HEK293 (cell line): ENCODE measurements around the gene ZNF385C.

ENCODE experiments used
- KLF9 ChIP-seq: fragments of 450-650 bp; formaldehyde crosslinking; IDR thresholded peaks from 2 replicates; pipeline ENCODE4 v1.5.1; 2016; ENCODE audit warnings: missing biosample characterization, missing genetic modification characterization, low read depth
- PRDM10 ChIP-seq: fragments of 450-650 bp; formaldehyde crosslinking; IDR thresholded peaks from 2 replicates; pipeline ENCODE4 v1.5.1; 2016; ENCODE audit warnings: missing biosample characterization, missing genetic modification characterization
- TRIM28 ChIP-seq: IDR thresholded peaks from 2 replicates; pipeline ENCODE4 v1.6.1; 2011; ENCODE audit warnings: low read length, control low read depth, borderline replicate concordance
- YY2 ChIP-seq: fragments of 450-650 bp; formaldehyde crosslinking; IDR thresholded peaks from 2 replicates; pipeline ENCODE4 v1.5.1; 2016; ENCODE audit warnings: missing biosample characterization, missing genetic modification characterization
- ZIC2 ChIP-seq: fragments of 450-650 bp; formaldehyde crosslinking; IDR thresholded peaks from 2 replicates; pipeline ENCODE4 v1.5.1; 2016; ENCODE audit warnings: missing biosample characterization, missing genetic modification characterization
- ZNF112 ChIP-seq: fragments of 450-650 bp; formaldehyde crosslinking; IDR thresholded peaks from 2 replicates; pipeline ENCODE4 v1.5.0; 2017; ENCODE audit warnings: missing biosample characterization, missing genetic modification characterization
- ZNF138 ChIP-seq: fragments of 450-650 bp; formaldehyde crosslinking; IDR thresholded peaks from 2 replicates; pipeline ENCODE4 v1.5.1; 2016; ENCODE audit warnings: missing biosample characterization, missing genetic modification characterization, borderline replicate concordance
- ZNF148 ChIP-seq: fragments of 450-650 bp; formaldehyde crosslinking; IDR thresholded peaks from 2 replicates; pipeline ENCODE4 v1.5.0; 2017; ENCODE audit warnings: missing biosample characterization, missing genetic modification characterization, borderline replicate concordance
- ZNF184 ChIP-seq: fragments of 450-650 bp; IDR thresholded peaks from 2 replicates; pipeline ENCODE4 v1.5.1; 2018; ENCODE audit warnings: missing biosample characterization, mild to moderate bottlenecking, missing genetic modification characterization
- ZNF214 ChIP-seq: fragments of 450-650 bp; formaldehyde crosslinking; IDR thresholded peaks from 2 replicates; pipeline ENCODE4 v1.5.1; 2017; ENCODE audit warnings: missing biosample characterization, mild to moderate bottlenecking, missing genetic modification characterization, borderline replicate concordance
- ZNF239 ChIP-seq: fragments of 450-650 bp; formaldehyde crosslinking; IDR thresholded peaks from 2 replicates; pipeline ENCODE4 v1.5.1; 2016; ENCODE audit warnings: missing biosample characterization, missing genetic modification characterization
- ZNF394 ChIP-seq: fragments of 450-650 bp; formaldehyde crosslinking; IDR thresholded peaks from 2 replicates; pipeline ENCODE4 v1.5.1; 2016; ENCODE audit warnings: missing biosample characterization, missing genetic modification characterization, mild to moderate bottlenecking, moderate library complexity, borderline replicate concordance
- ZNF473 ChIP-seq: fragments of 450-650 bp; formaldehyde crosslinking; IDR thresholded peaks from 2 replicates; pipeline ENCODE4 v1.5.1; 2017; ENCODE audit warnings: missing biosample characterization, missing genetic modification characterization
- ZNF623 ChIP-seq: fragments of 450-650 bp; formaldehyde crosslinking; IDR thresholded peaks from 2 replicates; pipeline ENCODE4 v1.5.1; 2016; ENCODE audit warnings: missing biosample characterization, missing genetic modification characterization
- ZNF658 ChIP-seq: fragments of 450-650 bp; formaldehyde crosslinking; IDR thresholded peaks from 2 replicates; pipeline ENCODE4; 2016; ENCODE audit warnings: missing biosample characterization, missing genetic modification characterization
- ZNF692 ChIP-seq: fragments of 450-650 bp; formaldehyde crosslinking; IDR thresholded peaks from 2 replicates; pipeline ENCODE4 v1.5.1; 2016; ENCODE audit warnings: missing biosample characterization, missing genetic modification characterization
- ZNF76 ChIP-seq: fragments of 450-650 bp; formaldehyde crosslinking; IDR thresholded peaks from 2 replicates; pipeline ENCODE4; 2016; ENCODE audit warnings: low read depth, missing biosample characterization, missing genetic modification characterization, borderline replicate concordance
- ZNF768 ChIP-seq: fragments of 450-650 bp; formaldehyde crosslinking; IDR thresholded peaks from 2 replicates; pipeline ENCODE4 v1.5.1; 2018; ENCODE audit warnings: missing biosample characterization, mild to moderate bottlenecking, missing genetic modification characterization
- ZSCAN30 ChIP-seq: fragments of 450-650 bp; IDR thresholded peaks from 2 replicates; pipeline ENCODE4 v1.5.1; 2018; ENCODE audit warnings: missing biosample characterization, mild to moderate bottlenecking, missing genetic modification characterization, moderate library complexity
- TF ChIP-seq, protein P1 (sequence below): fragments of 450-650 bp; formaldehyde crosslinking; optimal IDR thresholded peaks from 2 replicates; pipeline ENCODE3; 2016; ENCODE audit warnings: missing biosample characterization, mild to moderate bottlenecking, missing genetic modification characterization
- TF ChIP-seq, protein P2 (sequence below): fragments of 450-650 bp; formaldehyde crosslinking; IDR thresholded peaks from 2 replicates; pipeline ENCODE4 v1.5.1; 2017; ENCODE audit warnings: missing biosample characterization, missing genetic modification characterization
- TF ChIP-seq, protein P3 (sequence below): fragments of 450-650 bp; formaldehyde crosslinking; IDR thresholded peaks from 2 replicates; pipeline ENCODE4 v1.5.1; 2016; ENCODE audit warnings: missing biosample characterization, missing genetic modification characterization, low read depth
- TF ChIP-seq, protein P4 (sequence below): fragments of 450-650 bp; formaldehyde crosslinking; IDR thresholded peaks from 2 replicates; pipeline ENCODE4 v1.5.1; 2016; ENCODE audit warnings: missing biosample characterization, missing genetic modification characterization

Gene ZNF385C

DNA sequence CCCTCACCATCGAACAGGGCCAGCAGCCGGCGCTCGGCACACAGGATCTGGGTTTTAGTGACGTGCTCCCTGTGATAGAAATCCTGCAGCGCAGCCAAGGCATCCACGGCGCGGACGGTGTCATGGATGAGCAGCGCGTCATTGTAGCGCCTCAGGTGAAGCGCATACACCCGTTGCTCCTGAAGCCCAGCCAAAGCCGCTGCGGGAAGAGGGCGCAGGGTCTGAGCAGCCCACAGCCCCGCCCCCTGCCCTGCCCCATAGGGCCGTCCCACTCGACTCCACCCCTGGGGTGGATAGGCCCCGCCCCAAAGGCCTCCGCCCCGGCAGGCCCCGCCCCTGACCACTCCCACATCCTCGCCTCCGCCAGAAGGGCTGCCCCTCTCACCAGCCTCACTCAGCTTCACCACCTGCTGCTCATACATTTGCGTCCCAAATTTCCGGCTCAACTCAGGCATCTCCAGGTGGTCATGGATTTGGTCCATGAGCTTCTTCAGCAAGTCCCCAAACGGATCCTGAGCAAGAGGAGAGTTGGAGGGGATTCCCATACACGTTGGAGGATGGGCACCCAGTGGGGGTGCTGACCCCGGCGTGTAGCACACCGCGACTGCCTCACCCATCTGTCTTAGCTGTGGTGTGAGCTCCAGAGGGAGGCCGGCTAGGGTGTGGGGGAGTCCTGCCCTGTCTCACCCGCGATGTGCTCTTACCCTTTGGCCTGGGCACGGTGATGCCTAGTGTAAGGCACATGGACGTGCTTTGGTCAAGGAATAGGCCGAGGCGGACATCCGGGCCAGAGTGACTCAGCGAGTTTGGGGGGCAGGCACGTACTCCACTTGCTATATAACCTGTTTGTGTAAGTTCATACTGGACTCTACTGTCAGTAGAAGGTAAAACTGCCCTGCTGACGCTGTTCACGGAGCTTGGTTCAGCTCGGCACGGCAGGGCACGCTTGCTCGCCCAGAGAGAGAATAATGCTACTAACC lies 9.6 kb upstream of the ZNF385C start (continued):
- TF ChIP-seq ZNF76 (tag by site-specific recombination) = no peak
- TF ChIP-seq ZSCAN30 (tag by site-specific recombination) = no peak
- TF ChIP-seq, protein P1, sequence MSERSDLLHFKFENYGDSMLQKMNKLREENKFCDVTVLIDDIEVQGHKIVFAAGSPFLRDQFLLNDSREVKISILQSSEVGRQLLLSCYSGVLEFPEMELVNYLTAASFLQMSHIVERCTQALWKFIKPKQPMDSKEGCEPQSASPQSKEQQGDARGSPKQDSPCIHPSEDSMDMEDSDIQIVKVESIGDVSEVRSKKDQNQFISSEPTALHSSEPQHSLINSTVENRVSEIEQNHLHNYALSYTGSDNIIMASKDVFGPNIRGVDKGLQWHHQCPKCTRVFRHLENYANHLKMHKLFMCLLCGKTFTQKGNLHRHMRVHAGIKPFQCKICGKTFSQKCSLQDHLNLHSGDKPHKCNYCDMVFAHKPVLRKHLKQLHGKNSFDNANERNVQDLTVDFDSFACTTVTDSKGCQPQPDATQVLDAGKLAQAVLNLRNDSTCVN = peak; percentile 47
- no peak for TF ChIP-seq ZNF658 (tag by site-specific recombination)
- TF ChIP-seq ZNF214 (tag by site-specific recombination) = no peak
- TF ChIP-seq ZNF623 = no peak
- no peak for TF ChIP-seq ZNF239 (tag by site-specific recombination)
- TF ChIP-seq ZNF394 (tag by site-specific recombination) = no peak
- TF ChIP-seq, protein P2, sequence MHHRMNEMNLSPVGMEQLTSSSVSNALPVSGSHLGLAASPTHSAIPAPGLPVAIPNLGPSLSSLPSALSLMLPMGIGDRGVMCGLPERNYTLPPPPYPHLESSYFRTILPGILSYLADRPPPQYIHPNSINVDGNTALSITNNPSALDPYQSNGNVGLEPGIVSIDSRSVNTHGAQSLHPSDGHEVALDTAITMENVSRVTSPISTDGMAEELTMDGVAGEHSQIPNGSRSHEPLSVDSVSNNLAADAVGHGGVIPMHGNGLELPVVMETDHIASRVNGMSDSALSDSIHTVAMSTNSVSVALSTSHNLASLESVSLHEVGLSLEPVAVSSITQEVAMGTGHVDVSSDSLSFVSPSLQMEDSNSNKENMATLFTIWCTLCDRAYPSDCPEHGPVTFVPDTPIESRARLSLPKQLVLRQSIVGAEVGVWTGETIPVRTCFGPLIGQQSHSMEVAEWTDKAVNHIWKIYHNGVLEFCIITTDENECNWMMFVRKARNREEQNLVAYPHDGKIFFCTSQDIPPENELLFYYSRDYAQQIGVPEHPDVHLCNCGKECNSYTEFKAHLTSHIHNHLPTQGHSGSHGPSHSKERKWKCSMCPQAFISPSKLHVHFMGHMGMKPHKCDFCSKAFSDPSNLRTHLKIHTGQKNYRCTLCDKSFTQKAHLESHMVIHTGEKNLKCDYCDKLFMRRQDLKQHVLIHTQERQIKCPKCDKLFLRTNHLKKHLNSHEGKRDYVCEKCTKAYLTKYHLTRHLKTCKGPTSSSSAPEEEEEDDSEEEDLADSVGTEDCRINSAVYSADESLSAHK (tag by site-specific recombination) = no peak
- TF ChIP-seq, protein P3, sequence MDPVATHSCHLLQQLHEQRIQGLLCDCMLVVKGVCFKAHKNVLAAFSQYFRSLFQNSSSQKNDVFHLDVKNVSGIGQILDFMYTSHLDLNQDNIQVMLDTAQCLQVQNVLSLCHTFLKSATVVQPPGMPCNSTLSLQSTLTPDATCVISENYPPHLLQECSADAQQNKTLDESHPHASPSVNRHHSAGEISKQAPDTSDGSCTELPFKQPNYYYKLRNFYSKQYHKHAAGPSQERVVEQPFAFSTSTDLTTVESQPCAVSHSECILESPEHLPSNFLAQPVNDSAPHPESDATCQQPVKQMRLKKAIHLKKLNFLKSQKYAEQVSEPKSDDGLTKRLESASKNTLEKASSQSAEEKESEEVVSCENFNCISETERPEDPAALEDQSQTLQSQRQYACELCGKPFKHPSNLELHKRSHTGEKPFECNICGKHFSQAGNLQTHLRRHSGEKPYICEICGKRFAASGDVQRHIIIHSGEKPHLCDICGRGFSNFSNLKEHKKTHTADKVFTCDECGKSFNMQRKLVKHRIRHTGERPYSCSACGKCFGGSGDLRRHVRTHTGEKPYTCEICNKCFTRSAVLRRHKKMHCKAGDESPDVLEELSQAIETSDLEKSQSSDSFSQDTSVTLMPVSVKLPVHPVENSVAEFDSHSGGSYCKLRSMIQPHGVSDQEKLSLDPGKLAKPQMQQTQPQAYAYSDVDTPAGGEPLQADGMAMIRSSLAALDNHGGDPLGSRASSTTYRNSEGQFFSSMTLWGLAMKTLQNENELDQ (tag by site-specific recombination) = no peak
- peak; percentile 85 for TF ChIP-seq KLF9 (tag by site-specific recombination)
- no peak for TF ChIP-seq ZNF148 (tag by site-specific recombination)
- TF ChIP-seq ZNF112 (tag by site-specific recombination) = no peak
- no peak for TF ChIP-seq ZNF768
- TF ChIP-seq ZNF692 (tag by site-specific recombination) = no peak
- no peak for TF ChIP-seq YY2 (tag by site-specific recombination)
- no peak for TF ChIP-seq ZNF138
- no peak for TF ChIP-seq TRIM28
- TF ChIP-seq, protein P4, sequence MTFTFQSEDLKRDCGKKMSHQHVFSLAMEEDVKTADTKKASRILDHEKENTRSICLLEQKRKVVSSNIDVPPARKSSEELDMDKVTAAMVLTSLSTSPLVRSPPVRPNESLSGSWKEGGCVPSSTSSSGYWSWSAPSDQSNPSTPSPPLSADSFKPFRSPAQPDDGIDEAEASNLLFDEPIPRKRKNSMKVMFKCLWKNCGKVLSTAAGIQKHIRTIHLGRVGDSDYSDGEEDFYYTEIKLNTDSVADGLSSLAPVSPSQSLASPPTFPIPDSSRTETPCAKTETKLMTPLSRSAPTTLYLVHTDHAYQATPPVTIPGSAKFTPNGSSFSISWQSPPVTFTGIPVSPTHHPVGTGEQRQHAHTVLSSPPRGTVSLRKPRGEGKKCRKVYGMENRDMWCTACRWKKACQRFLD (tag by site-specific recombination) = no peak
- TF ChIP-seq ZIC2 (tag by site-specific recombination) = peak; percentile 70
- peak; percentile 61 for TF ChIP-seq PRDM10
- no peak for TF ChIP-seq ZNF473 (tag by site-specific recombination)
- TF ChIP-seq ZNF184 (tag by site-specific recombination) = no peak
